HG03039 (cell line): Measurements from ENCODE around the gene LRWD1.

Source experiments
- ATAC-seq: cut with Tn5 transposase; IDR thresholded peaks from one replicate; pipeline ENCODE4 v1.9.1; 2021; ENCODE audit warnings: mild to moderate bottlenecking, moderate library complexity; ENCODE audit not compliant: unreplicated experiment

Gene LRWD1

DNA sequence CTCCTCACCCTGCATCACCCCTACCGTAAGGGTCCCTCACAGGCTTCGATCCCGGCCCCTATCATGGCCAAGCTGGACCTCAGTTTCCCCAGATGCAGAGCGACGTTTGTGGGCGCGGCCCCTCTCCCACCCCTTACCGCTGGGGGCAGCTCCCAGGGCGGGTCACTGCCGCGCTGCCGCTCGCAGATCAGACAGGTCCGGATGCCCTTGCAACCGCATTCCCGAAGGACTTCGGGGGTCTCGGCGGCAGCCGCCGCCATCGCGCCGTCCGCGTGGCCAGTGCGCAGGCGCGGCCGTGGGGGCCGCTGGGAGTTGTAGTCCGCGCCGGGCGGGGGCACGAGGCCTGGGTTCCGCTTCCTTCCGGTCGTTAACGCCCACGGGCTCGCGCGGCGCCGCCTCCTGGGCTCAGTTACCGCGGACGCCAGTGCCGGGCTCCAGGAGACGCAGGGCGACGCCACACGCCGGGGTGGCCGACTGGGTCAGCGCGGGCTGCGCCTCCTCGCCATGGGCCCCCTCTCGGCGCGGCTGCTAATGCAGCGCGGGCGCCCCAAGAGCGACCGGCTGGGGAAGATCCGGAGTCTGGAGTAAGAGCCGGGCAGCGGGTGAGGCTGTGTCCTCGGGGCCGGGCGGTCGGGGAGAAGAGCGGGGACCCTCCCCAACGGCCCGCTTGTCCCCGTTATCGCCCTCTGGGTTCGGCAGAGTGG, at the start of gene LRWD1, which contains the start of gene ALKBH4:
Gene LRWD1 (plus strand): TSS at position 408 of the 704 bp plus-strand sequence. CDS start 97 bp downstream, at position 505.
Gene ALKBH4 (minus strand): TSS at position 287 of the 704 bp plus-strand sequence. CDS start 27 bp downstream, at position 260.
- peak; percentile 85 for ATAC-seq

GRCh38 chr7:102415685-102416225, 49.0 kb upstream of the LRWD1 start:
- ATAC-seq, result no peak

DNA sequence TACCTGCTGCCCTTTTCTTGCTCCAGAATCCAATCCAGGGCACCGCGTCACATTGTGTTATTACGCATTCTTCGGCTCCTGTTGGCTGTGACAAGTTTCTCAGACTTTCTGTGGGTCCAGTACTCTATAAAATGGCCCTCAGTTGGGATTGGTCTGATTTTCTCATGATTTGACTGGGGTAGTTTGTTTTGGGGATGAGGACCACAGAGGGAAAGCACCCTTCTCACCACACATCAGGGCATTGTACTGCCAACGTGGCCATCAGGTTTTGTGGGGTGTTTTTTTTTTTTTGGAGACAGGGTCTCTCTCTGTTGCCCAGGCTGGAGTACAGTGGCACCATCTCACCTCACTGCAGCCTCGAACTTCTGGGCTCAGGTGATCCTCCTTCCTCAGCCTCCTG, 48.4 kb upstream of the LRWD1 start:
- ATAC-seq, result no peak

DNA sequence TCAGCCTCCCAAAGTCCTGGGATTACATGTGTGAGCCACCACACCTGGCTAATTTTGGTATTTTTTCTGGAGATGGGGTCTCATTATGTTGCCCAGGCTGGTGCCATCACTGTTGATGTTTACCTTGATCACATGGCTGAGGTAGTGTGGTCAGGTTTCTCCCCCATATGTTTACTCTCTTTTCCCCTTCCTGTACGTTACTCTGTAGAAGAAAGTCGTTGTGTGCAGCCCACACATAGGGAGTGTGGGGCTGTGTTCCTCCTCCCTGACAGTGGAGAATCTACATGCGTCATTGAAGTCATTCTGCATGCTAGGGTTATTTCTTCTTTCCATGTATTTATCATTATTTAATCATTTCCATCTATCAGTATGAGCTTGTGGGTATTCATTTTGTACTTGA, 47.7 kb upstream of the LRWD1 start:
- no peak for ATAC-seq

- ATAC-seq, result no peak
Observed at GRCh38 chr7:102418592-102418991, 46.2 kb upstream of the LRWD1 start.

GRCh38 chr7:102421706-102422240, 43.0 kb upstream of the LRWD1 start:
- ATAC-seq, result no peak

GRCh38 chr7:102424129-102424551, 40.6 kb upstream of the LRWD1 start:
- ATAC-seq, result no peak

DNA sequence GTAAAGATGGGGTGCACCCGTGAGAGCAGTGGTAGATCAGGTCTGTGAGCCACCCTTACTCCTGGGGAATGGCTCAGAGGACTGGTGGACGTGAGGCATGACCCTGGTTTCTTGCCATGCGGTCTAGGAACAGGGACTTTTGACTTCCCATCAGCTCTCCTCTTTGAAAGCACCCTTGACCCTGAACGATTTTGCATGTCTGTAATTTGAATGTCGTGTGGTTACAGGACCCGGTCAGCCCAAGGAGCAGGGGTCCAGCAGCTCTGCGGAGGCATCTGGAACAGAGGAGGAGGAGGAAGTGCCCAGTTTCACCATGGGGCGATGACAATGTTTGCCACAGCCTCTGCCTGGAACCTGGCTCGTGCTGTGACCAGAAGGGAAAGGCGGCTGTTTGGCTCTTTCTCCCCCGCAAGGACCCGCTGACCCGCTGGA, 40.0 kb upstream of the LRWD1 start:
- ATAC-seq, result no peak

GRCh38 chr7:102425639-102426267, 39.0 kb upstream of the LRWD1 start:
- ATAC-seq, result peak; percentile 43

DNA sequence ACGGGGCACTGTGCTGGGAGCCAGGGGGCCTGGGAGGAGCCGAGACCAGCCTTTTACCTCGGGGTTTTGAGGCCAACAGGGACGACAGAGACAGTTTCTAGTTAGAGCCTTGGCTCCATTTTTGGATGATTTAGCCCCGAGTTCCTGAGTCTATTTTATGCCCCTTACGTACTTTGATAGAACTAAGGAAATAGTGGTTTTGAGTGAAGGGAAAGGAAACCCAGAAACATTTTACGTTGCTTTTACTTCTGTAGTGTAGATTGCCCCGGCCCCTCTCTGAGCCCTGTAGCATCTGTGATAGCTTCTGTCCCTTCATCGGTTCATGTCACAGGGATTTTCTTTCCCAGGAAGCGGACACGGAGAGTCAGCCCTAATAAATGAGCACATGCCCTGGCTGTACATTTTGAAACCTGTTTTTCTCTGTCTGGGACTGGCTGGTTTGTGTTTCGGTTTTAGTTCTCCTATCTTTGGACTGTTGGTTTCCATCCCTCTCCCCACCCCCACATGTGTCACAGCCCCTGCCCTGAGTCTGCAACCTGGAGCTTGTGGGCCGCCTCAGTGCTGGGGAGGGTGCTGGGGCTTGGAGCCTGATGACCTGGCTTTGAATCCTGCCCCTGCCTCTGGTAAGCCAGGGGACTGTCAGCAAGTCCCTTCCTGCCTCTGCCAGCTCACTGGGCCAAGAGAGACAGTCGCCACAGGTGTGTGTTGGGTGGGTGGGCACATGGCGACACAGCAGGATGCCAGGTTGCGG, 38.3 kb upstream of the LRWD1 start:
- ATAC-seq, result peak; percentile 50

- ATAC-seq, result no peak
Observed at GRCh38 chr7:102427019-102427405, 37.8 kb upstream of the LRWD1 start.

- no peak for ATAC-seq
Observed at GRCh38 chr7:102429141-102429899, 35.5 kb upstream of the LRWD1 start.

DNA sequence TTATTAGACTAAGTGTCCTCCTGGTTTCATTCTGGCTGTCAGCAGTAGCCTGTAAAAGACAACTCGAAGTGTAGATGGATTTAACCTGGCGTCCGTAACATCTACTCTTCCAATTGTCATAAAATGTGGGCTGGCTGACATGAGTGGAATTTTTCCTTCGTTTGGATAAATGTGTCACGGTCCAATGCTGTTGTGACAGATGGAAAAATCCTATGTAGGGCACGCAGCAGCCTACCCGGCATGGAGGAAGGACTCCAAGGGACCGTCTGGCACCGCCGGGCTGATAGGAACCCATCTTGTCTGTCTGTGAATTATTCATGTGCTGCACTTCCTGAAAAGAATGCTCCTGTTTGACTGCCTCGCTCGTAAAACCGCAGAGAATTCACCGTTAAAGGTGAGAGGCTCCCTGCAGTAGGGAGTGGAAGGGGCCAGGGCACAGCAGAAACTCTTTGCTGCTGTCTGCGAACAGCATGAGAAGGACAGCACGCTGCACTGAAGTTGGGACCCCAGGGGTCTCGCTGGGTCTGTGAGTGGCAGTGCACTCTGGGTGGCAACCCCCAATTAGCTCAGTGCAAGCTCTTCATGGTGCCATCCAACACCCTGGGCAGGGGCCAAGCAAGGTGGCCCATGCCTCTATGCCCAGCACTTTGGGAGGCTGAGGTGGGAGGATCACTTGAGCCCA, 33.0 kb upstream of the LRWD1 start:
- no peak for ATAC-seq

GRCh38 chr7:102432442-102433218, 32.2 kb upstream of the LRWD1 start:
- peak; percentile 25 for ATAC-seq

DNA sequence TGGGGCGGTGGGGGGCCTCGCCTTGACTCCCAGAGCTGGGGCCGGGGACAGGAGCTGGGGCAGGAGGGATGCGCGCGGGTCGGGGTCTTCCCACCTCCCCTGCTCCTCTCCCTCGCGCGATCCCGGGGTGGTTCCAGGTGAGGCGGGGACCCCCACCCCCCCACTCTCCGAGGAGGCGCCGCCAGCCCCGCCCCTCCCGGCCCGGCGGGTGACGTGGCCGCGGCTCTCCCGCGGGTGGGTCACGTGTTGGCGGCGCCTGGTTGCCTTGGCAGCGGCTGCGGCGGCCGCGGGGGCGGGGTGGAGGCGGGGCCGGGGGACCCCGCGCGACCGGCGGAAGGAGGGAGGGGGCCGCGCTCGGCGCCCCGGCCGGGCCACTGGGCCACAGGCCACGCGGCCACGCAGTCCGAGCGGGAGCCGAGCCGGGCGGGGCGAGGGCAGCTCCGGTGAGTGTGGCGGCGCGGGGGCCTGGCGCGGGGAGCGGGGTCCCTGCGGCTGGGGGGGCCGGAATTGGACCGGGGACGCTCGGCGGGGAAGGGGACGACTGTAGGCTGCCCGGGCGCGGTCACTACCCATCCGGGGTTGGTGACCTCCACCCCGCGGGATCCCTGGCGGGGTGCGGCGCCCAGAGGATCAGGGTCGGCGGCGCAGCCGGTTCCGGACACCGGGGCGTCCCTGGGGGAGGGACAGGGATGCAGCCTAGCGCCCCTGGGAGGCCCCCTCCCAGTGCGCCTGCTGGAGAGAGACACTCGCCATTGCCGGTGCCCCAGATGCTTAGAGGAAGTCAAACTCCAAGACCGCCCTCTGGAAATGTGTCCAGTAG, 31.4 kb upstream of the LRWD1 start, which contains the start of gene ORAI2:
Gene ORAI2 (plus strand): TSS at position 357 of the 820 bp plus-strand sequence. CDS start 5,382 bp downstream, outside the sequence.
- ATAC-seq, result peak; percentile 62

- ATAC-seq, result no peak
Observed at GRCh38 chr7:102434039-102434486, 30.7 kb upstream of the LRWD1 start.

DNA sequence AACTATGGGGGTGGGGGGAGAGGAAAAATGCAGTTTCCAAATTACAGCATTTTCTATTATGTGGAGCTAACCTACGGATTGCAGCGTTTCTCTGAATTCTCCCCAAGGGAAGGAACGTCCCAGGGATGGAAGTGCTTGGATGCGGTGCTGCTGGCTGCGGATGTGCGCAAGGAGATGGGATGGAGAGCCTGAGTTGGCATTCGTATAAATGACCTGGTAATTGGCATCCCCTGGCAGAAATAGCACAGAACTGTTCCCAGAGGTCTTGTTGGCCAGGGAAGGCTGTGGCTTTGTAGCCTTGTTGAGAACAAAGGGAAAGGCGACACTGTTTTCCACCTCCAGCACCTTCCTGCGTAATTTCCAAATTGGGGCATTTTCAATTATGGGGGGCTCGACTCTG, 28.7 kb upstream of the LRWD1 start:
- no peak for ATAC-seq
